NCI-H526 treated with DMSO at 0.1 percent for 48 hours (cell line): Measurements from ENCODE around the gene TDG.

Source experiments
- DNase-seq: peaks from one replicate; lab custom pipeline; 2025; lab: John Stamatoyannopoulos, UW

The TDG gene

GRCh38 chr12:103965590-103966504, at the start of gene TDG:
TDG (plus strand) TSS chr12:103965872; CDS start chr12:103966038, 166 bp downstream.
- DNase-seq: peak; percentile 97

GRCh38 chr12:103917873-103918272, 47.8 kb upstream of the TDG start:
- DNase-seq: no peak

- peak; percentile 61 for DNase-seq
These were observed 40.7 kb upstream of the TDG start for GRCh38 chr12:103924761-103925641.

- peak; percentile 47 for DNase-seq
These were observed 37.0 kb upstream of the TDG start for GRCh38 chr12:103928682-103929045.

GRCh38 chr12:103929046-103929783, 36.5 kb upstream of the TDG start:
- DNase-seq: peak; percentile 94

- DNase-seq: no peak
These were observed 36.0 kb upstream of the TDG start for GRCh38 chr12:103929784-103930033.

- DNase-seq: peak; percentile 98
These were observed 35.5 kb upstream of the TDG start, which contains the start of gene HSP90B1 for GRCh38 chr12:103930034-103930786. HSP90B1 (plus strand) TSS chr12:103930410; CDS start chr12:103930516, 106 bp downstream.

GRCh38 chr12:103930787-103931735, 34.6 kb upstream of the TDG start:
- DNase-seq: no peak

GRCh38 chr12:103933237-103933636, 32.4 kb upstream of the TDG start:
- DNase-seq: no peak

GRCh38 chr12:103936679-103937078, 29.0 kb upstream of the TDG start:
- no peak for DNase-seq

- DNase-seq: no peak
These were observed 20.7 kb upstream of the TDG start for GRCh38 chr12:103944964-103945363.

- DNase-seq: no peak
These were observed 17.7 kb upstream of the TDG start for GRCh38 chr12:103947871-103948555.

GRCh38 chr12:103948746-103949406, 16.8 kb upstream of the TDG start:
- no peak for DNase-seq

- no peak for DNase-seq
These were observed 13.2 kb upstream of the TDG start for GRCh38 chr12:103952497-103952896.

- no peak for DNase-seq
These were observed 9.7 kb upstream of the TDG start for GRCh38 chr12:103955811-103956508.

- DNase-seq: peak; percentile 39
These were observed 9.1 kb upstream of the TDG start for GRCh38 chr12:103956509-103957027.

- no peak for DNase-seq
These were observed 7.7 kb upstream of the TDG start for GRCh38 chr12:103957865-103958388.

- DNase-seq: no peak
These were observed 7.1 kb upstream of the TDG start for GRCh38 chr12:103958621-103959020.
